CD4-positive, alpha-beta T cell treated with Interleukin-15 for 4 hours (primary cell): ENCODE data around the gene MSANTD2.
A peak's percentile ranks its signal among the peaks of the same experiment; 100 is the strongest.

Source experiments
- DNase-seq: peaks from one replicate; pipeline ENCODE4 v3.0.0-alpha.2; 2020; ENCODE audit warnings: low spot score

MSANTD2 gene

GRCh38 chr11:124737638-124738305, 62.4 kb downstream of the MSANTD2 start:
- no peak for DNase-seq

- DNase-seq, result no peak
Measured at GRCh38 chr11:124736736-124737135, 63.5 kb downstream of the MSANTD2 start.

- no peak for DNase-seq
Measured at GRCh38 chr11:124732230-124732629, 68.0 kb downstream of the MSANTD2 start.

GRCh38 chr11:124729571-124729970, 70.6 kb downstream of the MSANTD2 start:
- DNase-seq, result no peak

- DNase-seq, result no peak
Measured at GRCh38 chr11:124728134-124728533, 72.1 kb downstream of the MSANTD2 start.

- DNase-seq, result no peak
Measured at GRCh38 chr11:124727474-124727873, 72.7 kb downstream of the MSANTD2 start.

GRCh38 chr11:124725719-124726105, 74.5 kb downstream of the MSANTD2 start:
- DNase-seq, result no peak

- no peak for DNase-seq
Measured at GRCh38 chr11:124724979-124725718, 75.1 kb downstream of the MSANTD2 start.

- no peak for DNase-seq
Measured at GRCh38 chr11:124722176-124722575, 78.0 kb downstream of the MSANTD2 start.

- DNase-seq, result no peak
Measured at GRCh38 chr11:124719534-124719933, 80.7 kb downstream of the MSANTD2 start.

GRCh38 chr11:124718801-124719200, 81.4 kb downstream of the MSANTD2 start:
- no peak for DNase-seq

GRCh38 chr11:124717786-124718651, 82.2 kb downstream of the MSANTD2 start:
- DNase-seq, result peak; percentile 19

- DNase-seq, result no peak
Measured at GRCh38 chr11:124717421-124717785, 82.8 kb downstream of the MSANTD2 start.

- no peak for DNase-seq
Measured at GRCh38 chr11:124716591-124716990, 83.6 kb downstream of the MSANTD2 start.
